GM18861 (cell line): ENCODE results near the gene CHD6.

Source experiments
- ATAC-seq: cut with Tn5 transposase; IDR thresholded peaks from one replicate; pipeline ENCODE4 v1.9.1; 2021; ENCODE audit not compliant: unreplicated experiment

Gene CHD6

DNA sequence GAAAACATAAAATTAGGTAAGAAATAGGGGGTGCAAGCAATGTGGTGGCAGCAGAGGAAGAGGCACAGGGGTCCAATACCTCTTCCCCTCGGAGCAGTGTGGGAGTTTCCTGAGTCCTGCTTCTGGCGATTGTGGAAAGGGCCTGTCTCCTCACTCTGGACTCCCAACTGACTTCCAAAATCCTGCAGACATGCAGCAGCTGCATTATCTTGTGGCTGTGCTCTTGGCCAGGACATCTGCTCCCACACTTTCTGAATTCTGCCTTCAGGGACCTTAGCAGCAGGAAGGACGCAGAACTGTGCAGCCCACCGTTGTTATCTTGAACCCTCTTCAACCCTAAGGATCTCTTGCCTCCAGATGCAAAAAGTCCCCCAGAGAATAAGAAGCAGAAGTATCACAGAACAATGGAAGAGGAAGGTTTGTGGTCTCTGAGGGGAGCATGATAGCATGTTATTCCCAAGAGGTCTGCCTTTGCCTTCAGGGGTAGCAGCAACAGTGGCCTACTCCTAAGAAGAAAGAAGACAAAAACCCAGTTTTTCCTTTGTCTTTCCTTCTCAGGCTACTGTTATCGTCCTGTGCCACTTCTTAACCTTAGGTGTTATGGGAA, 149.1 kb downstream of the CHD6 start:
- no peak for ATAC-seq

DNA sequence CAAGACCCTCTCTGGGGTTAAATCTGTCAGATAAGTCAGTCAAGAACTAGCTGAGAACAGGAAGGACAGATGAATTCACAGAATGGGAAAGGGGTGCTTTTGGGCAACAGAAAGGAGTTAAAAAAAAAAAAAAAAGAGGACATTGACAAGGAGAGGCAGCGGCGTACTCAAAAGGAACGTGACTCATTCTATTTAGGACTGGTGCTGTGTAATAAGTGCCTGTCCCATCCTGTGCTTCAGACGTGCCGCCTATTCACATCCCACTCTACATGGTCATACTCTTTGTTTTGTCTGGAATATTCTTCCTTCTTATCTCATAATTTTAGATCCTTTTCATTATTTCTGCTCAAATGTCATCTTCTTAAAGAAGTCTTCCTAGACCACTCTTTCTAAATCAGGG, 150.5 kb downstream of the CHD6 start:
- ATAC-seq = no peak

DNA sequence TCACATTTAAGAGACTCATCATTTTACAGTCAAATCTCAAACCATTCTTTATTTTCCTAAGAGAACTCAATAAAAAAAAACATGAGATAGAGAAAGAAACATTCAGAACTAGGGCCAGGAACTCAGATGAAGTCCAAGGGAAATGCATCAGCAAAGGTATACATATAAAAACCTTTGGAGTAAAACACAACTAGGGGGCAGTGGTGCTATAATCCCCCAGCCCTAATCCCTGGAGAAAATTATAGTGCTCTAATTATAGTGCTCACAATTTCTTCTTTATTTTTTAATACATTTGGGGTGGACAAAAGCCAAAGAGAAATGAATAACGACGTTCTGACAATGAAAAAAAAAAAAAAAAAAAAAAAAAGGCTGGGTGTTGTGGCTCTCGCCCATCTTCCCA, 151.0 kb downstream of the CHD6 start:
- no peak for ATAC-seq

DNA sequence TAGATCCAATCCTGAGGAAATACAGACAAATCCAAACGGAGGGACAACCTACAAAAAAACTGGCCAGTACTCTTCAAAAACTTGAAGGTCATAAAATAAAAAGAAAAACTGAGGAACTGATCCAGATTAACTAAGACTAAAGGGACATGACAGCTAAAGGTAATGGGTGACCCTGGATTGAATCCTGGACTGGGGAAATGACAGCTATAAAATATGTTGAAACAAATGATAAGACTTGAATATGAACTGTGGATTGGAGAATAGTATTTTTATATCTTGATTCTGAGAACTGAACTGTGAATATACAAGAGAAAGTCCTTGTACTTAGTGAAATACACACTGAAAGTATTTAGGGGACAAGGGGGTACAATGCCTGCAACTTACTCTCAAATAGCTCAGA, 154.6 kb downstream of the CHD6 start:
- no peak for ATAC-seq

DNA sequence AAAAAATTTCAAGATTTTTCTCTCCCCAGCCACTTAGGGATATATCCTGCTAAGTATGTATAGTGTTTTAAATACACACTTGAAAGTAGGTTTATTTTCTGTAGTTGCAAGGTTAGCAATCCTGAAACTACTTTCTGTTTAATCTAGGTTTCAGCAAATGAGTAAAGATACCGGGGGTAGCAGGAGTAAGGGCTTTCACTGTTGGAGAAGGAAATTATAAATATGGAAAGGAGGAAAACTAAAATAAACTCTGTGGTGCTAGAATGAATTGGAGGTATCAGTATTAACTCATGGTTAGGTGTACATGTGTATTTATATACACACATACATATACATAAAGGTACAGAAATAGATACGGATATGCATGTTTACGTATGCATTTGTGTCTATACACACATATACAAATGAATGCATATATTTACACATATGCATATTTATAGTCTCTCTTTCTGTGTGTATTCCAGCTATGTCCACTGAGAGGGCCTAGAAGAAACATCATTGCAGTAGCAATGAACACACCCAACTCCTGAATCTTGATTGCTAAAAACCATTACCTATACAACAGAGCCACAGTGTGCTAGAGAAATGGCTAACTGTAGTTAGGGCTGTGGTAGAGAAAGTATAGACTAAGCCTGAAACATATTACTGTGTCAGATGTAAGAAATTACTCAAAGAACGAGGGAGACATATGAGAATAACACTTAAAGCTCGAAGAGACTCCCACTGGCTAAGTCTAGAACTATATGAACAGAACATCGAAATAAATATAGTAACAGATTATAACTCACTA, 155.6 kb downstream of the CHD6 start:
- peak; percentile 46 for ATAC-seq

DNA sequence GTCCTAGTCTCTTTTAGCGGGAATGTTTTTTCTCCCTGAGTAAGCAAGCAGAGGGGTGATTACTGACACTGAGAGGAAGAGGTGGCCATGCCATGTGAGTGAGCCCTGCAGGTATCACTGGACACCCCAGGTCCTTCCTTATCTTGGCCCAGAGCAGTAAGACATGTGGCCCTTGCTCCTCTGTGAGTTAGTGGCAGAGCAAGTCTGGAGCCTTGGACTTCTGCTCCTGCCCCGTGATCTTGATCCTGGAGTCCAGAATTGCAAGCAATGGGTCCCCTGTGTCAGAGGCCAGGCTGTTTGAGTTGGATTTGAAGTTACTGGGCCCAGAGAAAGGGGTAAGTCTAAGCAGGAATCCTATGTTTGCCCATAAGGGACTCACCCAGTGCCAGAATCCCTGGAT, 159.4 kb downstream of the CHD6 start:
- no peak for ATAC-seq

DNA sequence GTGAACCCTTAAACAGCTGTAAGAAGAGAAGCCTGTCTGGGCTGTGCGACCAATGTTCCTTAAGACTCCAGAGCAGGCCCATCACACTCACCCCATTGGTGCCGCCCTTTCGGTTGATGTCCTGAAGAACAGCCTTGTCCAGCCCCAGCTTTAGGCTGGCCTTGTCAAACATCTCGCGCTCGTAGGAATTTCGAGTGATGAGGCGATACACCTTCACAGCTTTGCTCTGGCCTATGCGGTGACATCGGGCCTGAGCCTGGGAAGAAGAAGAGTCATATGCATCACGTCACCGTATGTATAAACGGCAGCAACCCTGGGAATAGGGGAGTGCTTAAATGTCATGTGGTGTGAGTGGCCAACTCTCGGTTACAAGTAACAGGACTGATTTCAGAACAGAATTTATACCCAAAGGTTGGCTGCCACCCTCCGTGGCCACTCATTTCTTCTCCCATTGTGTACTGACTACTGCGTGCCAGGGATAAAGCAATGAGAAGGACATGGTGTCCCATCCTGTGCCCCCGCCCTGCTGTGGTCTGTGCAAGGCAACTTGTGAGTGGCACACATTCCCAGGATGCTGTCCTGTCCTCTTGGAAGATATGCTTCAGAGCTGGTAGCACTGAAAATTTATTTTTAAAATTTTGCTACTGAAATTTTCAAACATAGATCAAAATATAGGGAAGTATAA, 160.9 kb downstream of the CHD6 start:
- ATAC-seq = no peak

DNA sequence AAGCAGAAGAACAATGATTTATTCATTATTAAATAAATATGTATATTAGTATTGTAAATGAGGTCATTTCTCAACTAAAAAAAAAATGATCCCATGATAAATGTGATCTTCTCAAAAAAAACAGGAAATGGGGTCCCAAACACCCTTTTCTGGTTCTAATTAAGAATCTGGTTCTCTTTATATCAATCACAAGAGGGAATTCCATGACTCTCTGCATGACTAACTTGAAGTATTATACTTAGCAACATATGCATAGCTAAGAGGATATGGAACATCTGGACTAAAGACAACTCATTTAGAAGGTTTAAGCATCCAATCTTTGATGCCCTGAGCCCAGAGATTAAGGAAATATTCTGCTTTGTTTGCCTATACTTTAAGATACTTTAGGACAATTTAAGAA, 161.8 kb downstream of the CHD6 start:
- no peak for ATAC-seq

DNA sequence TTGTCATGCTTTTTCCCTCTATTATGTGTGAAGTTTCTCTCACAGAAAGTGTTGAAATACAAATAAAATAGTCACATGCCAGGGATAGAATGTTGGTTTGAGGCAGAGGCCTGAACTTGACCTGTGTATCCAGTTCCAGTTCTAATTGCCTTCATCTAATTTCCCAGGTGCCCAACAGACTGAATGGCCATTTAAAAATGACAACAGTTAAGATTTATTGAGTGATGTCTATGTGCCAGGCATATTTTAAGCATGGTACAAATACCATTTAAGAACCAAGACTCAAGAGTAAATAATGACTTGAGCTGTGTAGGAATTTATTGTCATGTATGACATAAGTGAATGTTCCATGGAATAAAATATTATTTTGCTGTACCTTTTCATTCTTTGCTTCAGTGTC, 163.9 kb downstream of the CHD6 start:
- ATAC-seq = no peak

DNA sequence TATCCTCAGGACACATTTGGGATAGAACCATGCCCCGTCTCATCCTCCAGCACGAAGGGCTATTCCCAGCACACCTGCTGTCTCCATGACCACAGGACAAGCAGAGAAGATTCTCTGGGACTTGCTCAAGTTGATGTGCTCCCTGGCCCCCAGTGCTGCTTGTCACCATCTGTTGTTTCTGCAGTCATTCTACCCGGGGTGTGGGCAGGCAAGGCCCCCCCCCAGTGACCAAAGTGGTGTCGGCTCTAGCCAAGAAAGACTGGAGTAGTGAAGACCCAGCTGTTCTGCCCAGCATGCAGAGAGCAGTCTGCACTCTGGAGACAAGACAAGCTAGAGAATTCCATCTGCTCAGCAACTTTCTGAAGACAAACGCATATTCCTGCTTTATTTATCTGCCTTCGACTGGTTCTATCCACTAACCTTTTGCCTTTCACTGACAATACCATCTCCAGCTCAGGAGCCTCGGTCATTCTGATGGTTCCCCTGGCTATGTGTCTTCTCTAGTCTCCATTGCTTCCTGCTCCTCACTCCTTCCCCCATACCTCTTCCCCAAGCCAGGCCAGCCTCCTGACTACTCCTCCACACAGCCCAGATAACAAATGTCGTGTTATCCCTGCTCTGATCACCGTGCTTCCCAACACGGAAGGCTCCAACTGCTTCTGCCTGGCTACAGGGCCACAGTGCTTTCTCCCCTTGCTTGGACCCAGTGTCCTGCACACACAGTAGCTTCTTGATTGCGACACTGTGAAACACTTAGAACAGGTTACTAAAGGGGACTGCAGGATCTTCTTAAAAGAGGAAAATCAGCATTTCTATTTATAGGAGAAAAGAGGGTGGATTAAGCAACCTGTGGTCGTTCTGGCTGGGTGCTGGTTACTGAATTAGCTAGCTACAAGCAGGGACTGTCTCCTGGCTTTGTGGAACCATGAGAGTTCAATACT, 164.9 kb downstream of the CHD6 start:
- ATAC-seq = no peak

DNA sequence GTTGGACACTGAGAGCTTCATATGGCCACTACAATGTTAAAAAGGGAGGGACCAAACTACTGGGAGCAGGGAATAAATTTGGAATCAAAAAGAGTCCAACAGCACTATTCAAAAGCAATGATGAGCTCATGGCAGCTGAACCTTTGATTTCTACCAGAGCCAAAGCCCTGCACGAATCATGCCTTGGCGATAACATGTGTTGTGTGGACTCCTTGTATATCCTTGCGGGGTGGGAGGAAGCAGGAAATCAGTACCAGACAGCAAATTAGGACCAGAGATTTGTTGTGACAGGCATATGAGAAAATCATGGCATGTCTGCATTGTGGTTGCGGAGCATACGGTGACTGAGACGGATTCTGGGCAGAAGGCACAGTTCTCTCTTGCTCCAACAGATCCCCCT, 166.0 kb downstream of the CHD6 start:
- no peak for ATAC-seq

DNA sequence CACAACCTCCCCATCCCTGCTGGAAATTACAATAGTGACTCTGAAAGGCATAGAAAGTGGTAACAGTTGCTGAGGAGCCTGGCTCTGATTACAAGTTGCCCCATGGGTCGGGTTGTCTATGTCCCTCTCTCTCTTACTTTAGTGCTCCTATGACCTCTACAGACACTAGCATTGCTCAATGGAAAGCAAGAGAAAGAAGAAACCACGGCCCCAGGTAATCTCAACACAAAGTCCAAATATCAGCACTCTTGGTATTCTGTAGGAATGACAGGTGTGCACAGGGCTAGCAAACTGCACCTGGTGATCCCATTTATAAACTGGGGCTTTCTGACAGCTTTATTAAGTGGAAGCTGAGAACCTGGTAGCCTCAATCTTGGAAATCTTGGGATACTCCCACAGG, 171.2 kb downstream of the CHD6 start:
- no peak for ATAC-seq

DNA sequence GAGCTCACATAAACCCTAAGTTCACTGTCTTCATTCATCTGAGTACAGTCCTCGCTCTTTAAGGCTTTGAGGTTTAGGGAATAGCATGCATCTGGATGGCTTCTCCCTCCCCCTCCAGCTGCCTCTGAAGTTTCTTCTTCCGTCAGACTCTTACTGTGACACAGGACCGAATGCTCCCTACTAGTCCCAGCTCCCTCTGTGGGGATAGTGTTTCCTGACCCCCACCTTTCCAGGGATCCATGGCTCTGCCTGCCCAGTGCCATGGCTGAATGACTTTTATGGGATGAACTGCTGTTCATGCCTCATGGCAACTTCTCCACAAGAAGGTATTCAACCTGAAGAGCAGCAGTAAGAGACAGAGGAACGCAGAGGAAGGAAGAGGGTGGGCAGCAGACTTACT, 171.7 kb downstream of the CHD6 start:
- no peak for ATAC-seq

DNA sequence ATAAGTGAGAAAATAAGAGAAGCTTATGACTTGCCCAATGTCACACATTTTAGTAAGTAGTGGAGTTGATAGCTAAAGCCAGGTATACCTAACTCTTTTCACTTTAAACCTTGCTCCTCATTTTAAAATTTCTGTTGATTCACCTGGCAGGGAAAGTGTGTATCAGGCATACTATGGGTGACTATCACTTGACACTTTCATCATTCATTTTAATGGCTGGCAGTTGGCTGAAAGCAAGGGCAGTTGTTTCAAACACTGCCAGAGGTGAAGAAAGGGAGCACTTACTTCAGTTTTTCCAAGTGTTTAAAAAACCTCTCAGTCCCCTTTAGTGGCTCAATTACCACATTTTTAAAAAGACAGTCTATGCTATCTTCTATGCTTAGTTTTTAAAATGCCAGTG, 173.4 kb downstream of the CHD6 start:
- no peak for ATAC-seq

DNA sequence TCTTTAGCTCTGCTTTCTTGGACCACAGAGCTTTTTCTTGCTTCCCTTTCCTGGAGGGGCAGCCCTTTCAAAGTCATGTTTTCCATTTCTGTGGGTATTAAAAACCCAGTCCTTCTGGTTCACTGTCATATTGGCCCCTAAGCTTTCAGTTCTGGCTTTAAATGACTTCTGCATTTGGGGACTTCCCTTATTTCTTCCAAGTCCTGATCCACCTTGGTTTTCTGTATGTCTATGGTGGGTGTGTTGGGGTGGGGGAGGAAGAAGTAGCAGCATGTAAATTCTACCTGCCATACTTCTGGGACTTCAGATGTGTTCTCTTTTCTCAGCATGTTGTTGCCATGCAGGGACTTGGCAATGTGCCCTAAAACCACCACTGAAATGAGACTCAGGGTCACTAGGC, 174.5 kb downstream of the CHD6 start:
- ATAC-seq = no peak

DNA sequence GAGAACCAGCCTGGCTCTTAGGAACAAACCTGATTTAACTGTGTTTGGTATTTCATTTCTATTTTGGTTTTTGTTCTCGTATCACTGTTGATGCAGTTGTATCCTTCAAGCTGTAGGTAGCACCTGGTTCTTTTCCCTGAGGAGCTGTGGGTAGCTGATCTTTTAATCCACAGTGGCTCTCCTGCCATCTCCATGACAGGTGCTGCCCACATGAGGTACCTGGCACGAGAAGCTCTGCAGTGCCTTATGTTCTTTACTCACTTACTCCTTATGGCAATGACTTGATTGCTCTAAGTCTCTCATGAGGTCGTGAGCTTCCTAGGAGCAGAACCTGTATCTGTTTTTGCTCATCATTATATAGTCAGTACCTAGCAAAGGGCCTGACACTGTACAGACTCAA, 177.3 kb downstream of the CHD6 start:
- ATAC-seq = no peak

DNA sequence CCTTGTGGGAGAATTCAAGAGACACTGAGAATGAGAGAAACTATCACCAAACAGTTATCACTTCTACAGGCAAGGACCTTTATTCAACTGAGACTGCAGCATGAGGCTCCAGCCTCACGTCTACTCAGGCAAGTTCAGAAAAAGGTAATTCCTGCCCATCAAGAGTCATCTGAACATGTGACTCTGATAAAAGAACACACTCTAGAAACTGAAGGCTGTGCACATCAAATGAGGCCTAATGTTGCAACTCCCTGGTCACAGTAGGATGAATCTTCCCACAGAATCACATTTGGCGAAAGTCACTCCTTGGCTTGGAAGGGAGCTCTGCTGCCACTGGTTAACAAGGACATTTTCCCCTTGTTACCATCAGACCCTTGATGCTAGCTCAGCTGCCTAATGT, 180.3 kb downstream of the CHD6 start:
- no peak for ATAC-seq

DNA sequence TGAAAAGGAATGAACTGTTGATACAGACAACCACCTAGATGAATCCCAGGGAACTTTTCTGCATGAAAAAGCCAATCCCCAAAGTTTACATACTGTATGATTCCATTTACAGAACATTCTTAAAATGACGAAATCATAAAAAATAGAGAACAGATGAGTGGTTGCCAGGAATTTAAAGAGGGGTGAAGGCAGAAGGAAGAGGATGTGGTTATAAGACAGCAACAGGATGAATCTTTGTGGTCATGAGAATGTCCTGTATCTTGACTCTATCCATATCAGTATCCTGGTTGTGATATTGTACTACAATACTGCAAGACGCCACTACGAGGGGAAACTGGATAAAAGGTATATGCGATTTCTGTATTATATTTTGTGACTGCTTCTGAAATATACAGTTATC, 181.5 kb downstream of the CHD6 start:
- no peak for ATAC-seq

DNA sequence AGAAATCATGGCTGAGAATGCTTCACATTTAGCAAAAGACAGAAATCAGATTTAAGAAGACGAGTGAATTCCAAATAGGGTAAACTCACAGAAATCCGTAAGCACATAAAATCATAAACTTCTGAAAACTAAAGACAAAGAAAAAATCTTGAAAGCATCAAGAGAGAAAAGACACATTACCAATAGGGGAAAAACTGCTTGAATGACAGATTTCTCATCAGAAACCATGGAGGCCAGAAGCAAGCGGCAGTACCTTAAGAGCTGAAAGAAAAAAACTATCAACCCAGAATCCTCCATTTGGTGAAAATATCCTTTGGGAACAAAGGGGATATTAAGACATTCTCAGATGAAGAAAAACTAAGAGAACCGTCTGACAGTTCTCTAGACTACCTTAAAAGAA, 185.0 kb downstream of the CHD6 start:
- no peak for ATAC-seq

DNA sequence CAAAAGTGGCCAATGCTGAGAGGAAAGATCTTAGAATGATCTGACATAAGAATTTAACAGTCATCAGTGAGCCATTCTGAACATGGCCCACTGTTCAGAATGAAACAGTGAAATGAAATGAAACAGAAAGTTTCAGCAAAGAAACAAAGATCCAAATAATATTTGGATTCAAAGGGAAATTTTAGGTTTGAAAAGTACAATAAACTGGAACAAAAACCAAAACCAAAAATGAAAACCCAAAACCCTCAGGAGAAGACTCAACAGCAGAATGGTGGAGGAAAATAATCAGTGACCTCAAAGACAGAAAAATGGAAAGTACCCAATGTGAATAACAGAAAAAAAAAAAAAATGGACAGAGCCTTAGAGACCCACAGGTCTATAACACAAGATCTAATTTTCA, 185.4 kb downstream of the CHD6 start:
- no peak for ATAC-seq

DNA sequence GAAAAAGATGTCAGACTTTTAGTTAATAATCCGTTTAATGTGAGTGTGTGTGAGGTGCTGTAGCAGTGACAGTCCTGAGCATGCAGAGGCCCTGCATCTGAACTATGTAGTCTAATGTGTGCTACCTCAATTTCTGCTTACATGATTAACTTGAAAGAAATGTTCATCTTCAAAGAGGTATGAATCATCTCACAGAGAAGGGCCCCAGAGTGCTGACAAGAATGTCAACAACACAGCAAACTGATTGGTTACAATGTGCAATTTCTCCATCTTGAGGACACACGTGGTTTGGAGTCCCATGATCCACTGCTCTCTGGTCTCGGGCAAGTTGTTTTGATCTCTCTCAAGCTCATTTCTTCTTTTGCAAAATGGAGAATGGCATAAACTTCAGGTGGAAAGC, 189.9 kb downstream of the CHD6 start:
- ATAC-seq = no peak
